Nephron progenitor cell (in vitro differentiated cells): Measurements from ENCODE around the gene DNPH1.

Experiments
- DNase-seq: peaks from one replicate; pipeline ENCODE4 v3.0.0; 2021
- H3K27ac Mint-ChIP-seq: 2 replicates; pipeline ENCODE4 v1.8.0; 2021; ENCODE audit warnings: mild to moderate bottlenecking, moderate library complexity, mixed read lengths
- H3K27me3 Mint-ChIP-seq: 2 replicates; pipeline ENCODE4 v1.8.0; 2021; ENCODE audit warnings: mild to moderate bottlenecking, low read depth, mixed read lengths; ENCODE audit not compliant: poor library complexity
- H3K36me3 Mint-ChIP-seq: 2 replicates; pipeline ENCODE4 v1.8.0; 2021; ENCODE audit warnings: low read depth, mixed read lengths
- H3K4me1 Mint-ChIP-seq: 2 replicates; pipeline ENCODE4 v1.8.0; 2021; ENCODE audit warnings: mixed read lengths
- H3K4me3 Mint-ChIP-seq: 2 replicates; pipeline ENCODE4 v1.8.0; 2021; ENCODE audit warnings: mild to moderate bottlenecking, moderate library complexity, mixed read lengths
- H3K9me3 Mint-ChIP-seq: 2 replicates; pipeline ENCODE4 v1.8.0; 2021; ENCODE audit warnings: mild to moderate bottlenecking, moderate library complexity, mixed read lengths
- TF ChIP-seq, protein P1 (sequence below): fragments of 200-600 bp; sonication (generic); IDR thresholded peaks from 2 replicates; pipeline ENCODE4 v1.5.0; 2021; ENCODE audit warnings: antibody characterized with exemption

DNPH1 gene

GRCh38 chr6:43243664-43244321 is 14.5 kb upstream of the DNPH1 start:
- Mint-ChIP-seq H3K4me1 (peaks cover 21% of the 10 kb centered on the region), H3K27me3 (peaks cover 10% of the 10 kb centered on the region), H3K27ac (no peak overlapping the region), H3K4me3 (no peak overlapping the region), H3K9me3 (peaks cover 12% of the 10 kb centered on the region), H3K36me3 (no peaks in the 10 kb centered on the region)
- DNase-seq, result no peak
- TF ChIP-seq, protein P1, sequence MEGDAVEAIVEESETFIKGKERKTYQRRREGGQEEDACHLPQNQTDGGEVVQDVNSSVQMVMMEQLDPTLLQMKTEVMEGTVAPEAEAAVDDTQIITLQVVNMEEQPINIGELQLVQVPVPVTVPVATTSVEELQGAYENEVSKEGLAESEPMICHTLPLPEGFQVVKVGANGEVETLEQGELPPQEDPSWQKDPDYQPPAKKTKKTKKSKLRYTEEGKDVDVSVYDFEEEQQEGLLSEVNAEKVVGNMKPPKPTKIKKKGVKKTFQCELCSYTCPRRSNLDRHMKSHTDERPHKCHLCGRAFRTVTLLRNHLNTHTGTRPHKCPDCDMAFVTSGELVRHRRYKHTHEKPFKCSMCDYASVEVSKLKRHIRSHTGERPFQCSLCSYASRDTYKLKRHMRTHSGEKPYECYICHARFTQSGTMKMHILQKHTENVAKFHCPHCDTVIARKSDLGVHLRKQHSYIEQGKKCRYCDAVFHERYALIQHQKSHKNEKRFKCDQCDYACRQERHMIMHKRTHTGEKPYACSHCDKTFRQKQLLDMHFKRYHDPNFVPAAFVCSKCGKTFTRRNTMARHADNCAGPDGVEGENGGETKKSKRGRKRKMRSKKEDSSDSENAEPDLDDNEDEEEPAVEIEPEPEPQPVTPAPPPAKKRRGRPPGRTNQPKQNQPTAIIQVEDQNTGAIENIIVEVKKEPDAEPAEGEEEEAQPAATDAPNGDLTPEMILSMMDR, result no peak

DNA sequence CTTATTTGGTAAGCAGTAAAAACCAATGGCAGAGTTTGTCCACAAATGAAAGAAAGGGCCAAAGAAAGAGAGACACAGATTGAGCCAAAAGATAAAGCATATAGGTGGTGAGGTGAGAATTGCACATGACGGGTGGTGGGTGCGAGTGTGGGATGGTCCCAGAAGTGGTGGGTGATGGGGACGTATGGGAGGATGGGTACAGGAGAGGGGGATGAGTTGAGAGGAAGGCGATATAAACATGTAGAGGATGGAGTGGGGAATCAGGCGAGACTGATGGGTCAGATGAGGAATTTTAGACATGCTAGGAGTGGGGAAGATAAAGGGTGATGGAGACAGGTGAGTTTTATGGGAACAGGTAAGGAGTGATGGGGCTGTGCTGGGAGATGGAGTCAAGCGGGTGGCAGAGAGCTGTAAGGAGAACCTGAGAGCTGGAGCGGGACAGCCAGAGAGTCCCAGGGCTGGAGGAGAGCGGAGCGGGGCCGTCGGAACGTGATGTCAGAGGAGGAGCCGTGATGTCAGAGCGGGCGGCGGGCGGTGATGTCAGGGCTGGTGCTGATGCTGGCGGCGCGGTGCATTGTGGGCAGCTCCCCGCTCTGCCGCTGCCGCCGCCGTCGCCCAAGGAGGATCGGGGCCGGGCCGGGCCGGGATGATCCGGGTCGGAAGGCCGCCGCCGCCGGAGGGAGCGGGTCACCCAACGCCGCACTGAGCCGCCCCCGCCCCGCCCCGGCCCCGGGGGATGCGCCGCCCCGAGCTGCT is 13.8 kb upstream of the DNPH1 start, which contains the start of gene TTBK1:
Gene TTBK1 (plus strand): TSS at position 574 of the 756 bp plus-strand sequence. CDS start 3,180 bp downstream, outside the sequence.
- TF ChIP-seq, protein P1, result no peak
- H3K27ac Mint-ChIP-seq, result no peak within 1 kb of the TSS
- H3K4me1 Mint-ChIP-seq, result peaks cover 19% of the 10 kb centered on the region
- DNase-seq, result peak; percentile 61
- H3K27me3 Mint-ChIP-seq, result peaks cover 4% of the 10 kb centered on the region
- H3K9me3 Mint-ChIP-seq, result peaks cover 12% of the 10 kb centered on the region
- no peak within 1 kb of the TSS for H3K4me3 Mint-ChIP-seq
- H3K36me3 Mint-ChIP-seq, result no peaks in the 10 kb centered on the region

GRCh38 chr6:43241446-43241845 is 12.2 kb upstream of the DNPH1 start:
- H3K4me1 Mint-ChIP-seq, result peaks cover 5% of the 10 kb centered on the region
- peaks cover 12% of the 10 kb centered on the region for H3K9me3 Mint-ChIP-seq
- no peak overlapping the region for H3K4me3 Mint-ChIP-seq
- no peak for DNase-seq
- H3K36me3 Mint-ChIP-seq, result no peaks in the 10 kb centered on the region
- H3K27ac Mint-ChIP-seq, result no peak overlapping the region
- no peaks in the 10 kb centered on the region for H3K27me3 Mint-ChIP-seq
- TF ChIP-seq, protein P1, result no peak

DNA sequence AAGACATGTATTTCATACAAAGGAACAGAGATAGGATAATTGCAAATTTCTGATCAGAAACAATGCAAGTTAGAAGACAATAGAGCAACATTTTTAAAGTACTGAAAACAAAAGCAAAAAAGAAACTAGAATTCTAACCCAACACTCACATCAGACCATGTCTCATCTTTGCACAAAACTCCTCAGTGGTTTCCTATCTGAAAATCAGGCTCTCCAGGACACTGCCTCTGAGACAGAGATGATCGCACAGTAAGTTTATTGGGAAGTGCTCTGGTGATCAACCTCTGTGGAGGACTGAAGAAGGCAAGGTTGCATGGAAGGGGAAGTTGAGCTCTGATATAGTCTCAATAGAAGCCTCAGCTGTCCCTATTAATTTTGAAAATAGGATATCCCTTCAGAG is 11.7 kb upstream of the DNPH1 start:
- Mint-ChIP-seq H3K4me3 (no peak overlapping the region), H3K27ac (no peak overlapping the region), H3K9me3 (peaks cover 12% of the 10 kb centered on the region), H3K36me3 (no peaks in the 10 kb centered on the region), H3K27me3 (no peaks in the 10 kb centered on the region), H3K4me1 (peaks cover under 1% of the 10 kb centered on the region)
- no peak for DNase-seq
- TF ChIP-seq, protein P1, result no peak

GRCh38 chr6:43239054-43239453 is 9.8 kb upstream of the DNPH1 start:
- DNase-seq, result no peak
- Mint-ChIP-seq H3K9me3 (peaks cover 12% of the 10 kb centered on the region), H3K27me3 (peaks cover 15% of the 10 kb centered on the region), H3K27ac (no peak overlapping the region), H3K4me3 (no peak overlapping the region), H3K36me3 (no peaks in the 10 kb centered on the region), H3K4me1 (no peaks in the 10 kb centered on the region)
- TF ChIP-seq, protein P1, result no peak
